ENCODE data around the gene AGT.

- TF ChIP-seq CTCF (IDR thresholded peaks at IDR 0.05; ENCODE audit: low read length): no peak
- TF ChIP-seq EZH2 (IDR thresholded peaks at IDR 0.05; ENCODE audit: borderline replicate concordance, low read length): no peak
These were observed 44.4 kb downstream of the AGT start for GRCh38 chr1:230669543-230669942.
